Cardiac ventricle fibroblast (primary cell): ENCODE data around the gene ATP6V0E1. TPM values are rescaled to one million over a fixed set of nuclear protein-coding genes. Genes with fewer than 3 reads are reported as not detected.

Source experiments
- total RNA-seq: library from RNA; depleted of rRNA; stranded (reverse); fragments of >200 nt; gene quantifications from 2 replicates; pipeline ENCODE4 v1.2.3, GENCODE V29; 2015

ATP6V0E1 gene
- total RNA-seq: 128 and 138 TPM in 2 replicates

DNA sequence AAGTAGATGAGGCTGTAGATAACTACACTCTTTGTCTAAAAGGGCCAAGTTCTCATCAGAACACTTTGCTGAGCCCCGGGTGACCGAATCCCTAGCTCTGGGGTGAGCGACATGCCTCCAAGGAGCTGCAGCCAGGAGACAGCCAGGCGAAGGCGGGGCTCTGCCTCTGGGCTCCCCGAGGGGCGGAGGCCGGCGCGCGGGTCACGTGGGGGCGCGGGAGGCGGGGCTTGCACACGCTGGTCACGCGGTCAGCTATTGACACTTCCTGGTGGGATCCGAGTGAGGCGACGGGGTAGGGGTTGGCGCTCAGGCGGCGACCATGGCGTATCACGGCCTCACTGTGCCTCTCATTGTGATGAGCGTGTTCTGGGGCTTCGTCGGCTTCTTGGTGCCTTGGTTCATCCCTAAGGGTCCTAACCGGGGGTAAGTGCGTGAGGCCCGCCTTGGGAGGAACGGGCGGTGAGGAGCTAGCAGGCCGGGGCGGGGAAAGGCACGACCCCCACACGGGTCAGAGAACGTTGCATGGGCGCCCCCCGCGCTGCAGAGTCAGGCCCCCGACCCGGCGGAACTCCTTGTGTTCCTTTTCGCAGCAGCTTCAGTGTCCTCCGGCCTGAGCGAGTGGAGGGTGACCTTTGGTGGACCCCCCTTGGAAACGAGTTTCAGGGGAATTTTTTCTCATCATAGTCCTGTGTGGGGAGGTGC, at the start of gene ATP6V0E1:
TSS of gene ATP6V0E1 (plus strand) at position 230 of the 702 bp plus-strand sequence. CDS start at position 320, 90 bp downstream.

DNA sequence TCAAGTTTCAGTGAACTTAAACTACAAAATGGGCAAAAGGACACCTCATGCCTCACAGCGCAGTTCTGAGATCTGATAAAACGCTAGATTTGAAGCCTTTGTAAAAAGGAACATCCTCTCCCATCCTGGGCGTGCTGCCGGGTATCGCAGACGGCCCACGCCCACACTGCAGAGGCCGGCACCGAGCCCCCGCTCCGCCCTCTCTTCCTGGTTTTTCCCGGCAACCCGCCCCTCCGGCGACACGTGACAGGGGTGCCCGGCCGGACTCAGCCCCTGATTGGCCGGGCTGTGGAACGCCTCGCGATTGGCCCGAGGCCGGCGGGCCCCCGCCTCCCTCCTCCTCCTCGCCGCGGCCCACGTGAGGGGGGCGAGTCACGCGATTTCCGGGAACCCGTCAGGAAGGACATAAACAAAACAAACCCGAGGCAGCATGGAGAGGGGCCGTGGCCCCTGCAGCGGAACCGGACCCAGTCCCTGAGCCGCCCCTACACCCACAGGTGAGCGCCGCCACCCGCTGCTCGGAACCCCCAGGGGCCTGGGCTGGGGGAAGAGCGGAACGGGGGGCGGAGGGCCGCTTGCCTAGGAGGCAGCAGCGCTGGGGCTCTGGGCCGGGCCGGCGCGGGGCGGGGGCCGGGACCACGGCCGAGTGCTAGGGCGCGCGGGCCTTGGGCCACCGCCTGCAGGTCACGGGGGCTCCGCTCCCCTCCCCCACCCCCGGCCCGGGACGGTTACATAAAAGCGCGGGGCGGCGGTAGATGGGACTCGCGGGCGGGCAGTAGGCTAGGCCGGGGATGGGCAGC, 72.6 kb downstream of the ATP6V0E1 start, which contains the start of gene CREBRF:
TSS of gene CREBRF (plus strand) at position 370 of the 800 bp plus-strand sequence. CDS start 24,424 bp downstream, outside the sequence.

Other genes starting within 250 kb of the ATP6V0E1 start
- gene DUSP1, start 212.6 kb upstream of the ATP6V0E1 start, total RNA-seq: 156 and 188 TPM in 2 replicates
- gene ERGIC1, start 149.5 kb upstream of the ATP6V0E1 start, total RNA-seq: 115 and 132 TPM in 2 replicates
- gene RPL26L1, start 24.3 kb upstream of the ATP6V0E1 start, total RNA-seq: 19.1 and 34.8 TPM in 2 replicates
- 15.7 and 16.3 TPM in 2 replicates for gene CREBRF, start 72.6 kb downstream of the ATP6V0E1 start, total RNA-seq
- 8.8 and 12.0 TPM in 2 replicates for gene BNIP1, start 160.8 kb downstream of the ATP6V0E1 start, total RNA-seq